ENCODE data around the gene GRAMD4.

DNA sequence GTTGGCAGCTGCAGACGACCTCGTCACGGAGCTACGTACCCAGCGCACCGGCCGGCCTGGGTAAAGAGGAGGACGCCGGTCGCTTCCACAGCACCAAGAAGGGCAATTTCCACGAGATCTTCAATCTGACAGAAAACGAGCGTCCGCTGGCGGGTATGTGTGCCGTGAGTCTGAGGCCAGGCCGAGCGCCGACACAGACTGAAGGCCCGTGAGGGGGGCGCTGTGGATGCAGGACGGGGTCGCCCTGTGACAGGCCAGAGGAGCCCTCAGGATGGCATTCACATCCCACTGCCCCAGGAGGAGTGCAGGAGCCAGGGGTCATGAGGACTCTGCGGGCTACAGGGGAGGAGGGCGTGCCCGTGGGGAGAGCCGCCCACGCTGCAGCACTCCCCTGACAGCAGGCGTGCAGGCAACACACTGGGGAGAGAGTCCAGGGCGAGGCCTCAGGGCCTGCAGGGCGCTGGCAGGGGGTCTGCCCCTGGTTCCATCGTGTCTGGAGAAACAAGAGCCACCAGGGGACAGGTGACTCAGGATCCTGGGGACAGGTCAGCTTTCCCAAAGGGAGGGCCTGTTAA, 53.6 kb downstream of the GRAMD4 start:
- TF ChIP-seq, protein P1, sequence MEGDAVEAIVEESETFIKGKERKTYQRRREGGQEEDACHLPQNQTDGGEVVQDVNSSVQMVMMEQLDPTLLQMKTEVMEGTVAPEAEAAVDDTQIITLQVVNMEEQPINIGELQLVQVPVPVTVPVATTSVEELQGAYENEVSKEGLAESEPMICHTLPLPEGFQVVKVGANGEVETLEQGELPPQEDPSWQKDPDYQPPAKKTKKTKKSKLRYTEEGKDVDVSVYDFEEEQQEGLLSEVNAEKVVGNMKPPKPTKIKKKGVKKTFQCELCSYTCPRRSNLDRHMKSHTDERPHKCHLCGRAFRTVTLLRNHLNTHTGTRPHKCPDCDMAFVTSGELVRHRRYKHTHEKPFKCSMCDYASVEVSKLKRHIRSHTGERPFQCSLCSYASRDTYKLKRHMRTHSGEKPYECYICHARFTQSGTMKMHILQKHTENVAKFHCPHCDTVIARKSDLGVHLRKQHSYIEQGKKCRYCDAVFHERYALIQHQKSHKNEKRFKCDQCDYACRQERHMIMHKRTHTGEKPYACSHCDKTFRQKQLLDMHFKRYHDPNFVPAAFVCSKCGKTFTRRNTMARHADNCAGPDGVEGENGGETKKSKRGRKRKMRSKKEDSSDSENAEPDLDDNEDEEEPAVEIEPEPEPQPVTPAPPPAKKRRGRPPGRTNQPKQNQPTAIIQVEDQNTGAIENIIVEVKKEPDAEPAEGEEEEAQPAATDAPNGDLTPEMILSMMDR (conservative IDR thresholded peaks at IDR 0.05 in 1 of 2, IDR thresholded peaks at IDR 0.05 in 1 of 2; ENCODE audit: extremely low read depth in 1 of 2, insufficient read depth in 1 of 2, low read depth in 1 of 2, low read length in 2 of 2): no peak
- no peak for TF ChIP-seq EZH2 (IDR thresholded peaks at IDR 0.05; ENCODE audit: borderline replicate concordance, low read length)

All from mammary epithelial cell (primary cell).